HG03354 (cell line): ENCODE measurements around the gene ATP5PB.

ENCODE experiments used
- ATAC-seq: cut with Tn5 transposase; IDR thresholded peaks from one replicate; pipeline ENCODE4 v1.9.1; 2021; ENCODE audit warnings: mild to moderate bottlenecking; ENCODE audit not compliant: unreplicated experiment, poor library complexity, severe bottlenecking

ATP5PB gene, protein sequence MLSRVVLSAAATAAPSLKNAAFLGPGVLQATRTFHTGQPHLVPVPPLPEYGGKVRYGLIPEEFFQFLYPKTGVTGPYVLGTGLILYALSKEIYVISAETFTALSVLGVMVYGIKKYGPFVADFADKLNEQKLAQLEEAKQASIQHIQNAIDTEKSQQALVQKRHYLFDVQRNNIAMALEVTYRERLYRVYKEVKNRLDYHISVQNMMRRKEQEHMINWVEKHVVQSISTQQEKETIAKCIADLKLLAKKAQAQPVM

DNA sequence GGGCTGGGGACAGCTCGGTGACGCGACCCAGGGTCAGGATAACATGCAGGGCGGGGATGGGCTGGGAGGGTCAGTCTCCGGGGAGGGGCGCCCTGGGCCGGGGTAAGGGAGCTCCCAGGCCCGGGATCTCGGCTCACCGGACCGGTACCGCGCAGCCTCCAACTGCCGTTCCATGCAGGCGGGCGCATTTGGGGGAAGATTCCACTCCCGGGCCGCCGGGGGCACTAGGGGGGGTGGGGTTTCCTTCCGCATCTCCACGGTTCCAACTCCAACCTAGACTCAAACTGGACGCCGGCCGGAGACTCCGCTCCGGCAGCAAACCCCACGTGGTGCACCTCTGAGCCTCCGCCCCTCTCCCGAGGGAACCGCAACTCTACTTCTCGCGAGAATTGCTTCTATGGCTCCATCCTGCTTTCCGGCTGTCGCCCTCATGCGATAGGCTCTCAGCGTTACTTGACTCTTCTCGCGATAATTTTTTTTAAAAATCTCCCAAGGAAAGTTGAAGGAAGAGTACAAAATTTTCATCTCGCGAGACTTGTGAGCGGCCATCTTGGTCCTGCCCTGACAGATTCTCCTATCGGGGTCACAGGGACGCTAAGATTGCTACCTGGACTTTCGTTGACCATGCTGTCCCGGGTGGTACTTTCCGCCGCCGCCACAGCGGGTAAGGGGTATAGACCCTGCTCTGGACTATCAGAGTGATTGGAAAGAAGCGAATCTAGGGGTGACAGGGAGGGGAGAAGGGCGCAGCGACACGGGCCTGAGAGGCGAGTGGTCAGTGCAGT lies at the start of gene ATP5PB, which contains the start of gene WDR77:
TSS of gene ATP5PB (plus strand) at position 547 of the 785 bp plus-strand sequence. CDS start at position 625, 78 bp downstream.
TSS of gene WDR77 (minus strand) at position 339 of the 785 bp plus-strand sequence. CDS start at position 252, 87 bp downstream.
- peak; percentile 95 for ATAC-seq

DNA sequence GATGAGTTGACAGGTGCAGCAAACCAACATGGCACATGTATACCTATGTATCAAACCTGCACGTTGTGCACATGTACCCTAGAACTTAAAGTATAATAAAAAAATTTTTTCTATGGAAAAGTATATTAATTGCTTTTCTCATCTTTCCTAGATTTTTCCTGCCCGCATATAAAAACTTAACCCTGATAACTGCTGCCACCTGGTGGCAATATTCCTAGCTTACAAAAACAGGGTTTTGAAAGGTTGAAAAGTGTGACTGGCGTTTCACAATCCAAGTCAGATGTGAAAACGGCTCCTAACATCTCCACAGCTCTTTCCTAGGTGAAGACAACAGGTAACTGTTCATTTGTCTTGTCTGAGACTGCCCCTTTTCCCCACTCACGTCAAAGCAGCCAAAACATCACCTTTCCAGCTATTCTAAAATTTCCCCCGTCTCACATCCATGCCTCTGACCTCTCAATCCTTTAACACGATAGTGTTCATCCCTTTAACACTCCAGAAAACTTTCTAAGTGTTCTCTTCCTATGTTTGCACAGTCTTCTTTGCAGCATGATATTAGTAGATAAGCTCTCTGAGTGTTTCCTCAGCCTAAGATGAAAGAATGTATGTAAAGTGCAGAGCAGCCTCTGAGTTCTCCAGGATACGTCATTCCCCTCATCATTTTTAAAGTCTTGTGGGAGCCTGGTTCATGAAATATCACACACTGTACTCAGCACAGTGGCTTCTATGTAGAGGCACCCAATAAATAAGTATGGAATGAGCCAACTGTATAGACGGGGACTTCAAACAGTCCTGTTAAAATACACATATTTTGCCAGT lies 49.3 kb upstream of the ATP5PB start:
- no peak for ATAC-seq

DNA sequence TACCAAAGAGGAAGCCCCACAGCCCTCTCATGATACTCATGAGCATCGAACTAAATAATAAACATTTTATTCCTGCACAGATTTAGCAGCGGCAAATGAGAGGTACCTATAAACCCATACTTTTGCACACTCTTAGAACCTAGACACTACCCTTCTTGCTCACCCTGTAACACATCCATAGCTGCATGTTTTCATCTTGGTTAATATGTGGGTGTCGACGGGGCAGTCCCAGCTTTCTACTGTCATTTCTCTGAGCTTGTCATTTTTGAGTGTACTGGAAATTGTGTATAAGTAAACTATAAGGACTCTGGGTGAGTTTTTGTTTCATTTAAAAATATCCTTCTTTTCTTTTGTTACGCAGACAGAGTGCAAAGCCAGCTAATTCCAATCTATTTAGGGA lies 47.2 kb upstream of the ATP5PB start:
- ATAC-seq: no peak

DNA sequence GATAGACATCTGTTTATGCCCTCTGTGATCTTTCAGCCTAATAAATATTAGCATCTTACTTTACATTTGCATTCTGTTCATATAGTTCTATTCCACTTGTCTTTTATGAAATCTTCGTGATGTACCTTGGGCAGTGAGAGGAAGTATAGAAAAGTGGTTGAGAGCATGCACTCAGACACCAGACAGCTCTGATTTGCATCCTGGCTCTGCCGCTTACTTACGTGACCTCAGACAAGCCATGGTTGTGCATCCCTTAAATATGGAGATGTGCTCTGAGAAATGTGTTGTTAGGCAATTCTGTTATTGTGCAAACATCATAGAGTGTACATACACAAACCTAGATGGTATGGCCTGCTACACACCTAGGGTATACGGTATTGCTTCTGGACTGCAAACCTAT lies 44.7 kb upstream of the ATP5PB start:
- no peak for ATAC-seq

DNA sequence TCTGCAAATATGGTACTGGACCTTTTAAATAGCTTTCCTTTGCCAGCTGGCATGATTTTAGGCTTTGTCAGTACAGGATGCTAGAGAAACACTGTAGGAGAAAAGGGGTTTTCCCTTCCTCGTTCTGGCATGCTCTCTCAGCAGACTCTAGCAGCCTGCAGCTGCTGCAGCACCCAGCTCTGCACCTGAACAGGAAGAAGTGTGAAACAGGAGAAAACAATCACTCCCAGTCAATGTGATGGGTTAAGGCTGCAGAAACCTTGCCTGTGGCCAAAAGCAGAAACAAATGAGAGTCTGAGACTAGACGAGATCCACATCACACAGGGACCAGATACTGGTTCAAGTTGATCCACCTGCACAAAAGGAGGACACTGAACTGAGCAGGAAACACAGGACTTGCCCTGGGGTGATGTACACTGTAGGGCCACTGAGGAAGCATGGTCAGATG lies 42.9 kb upstream of the ATP5PB start:
- peak; percentile 96 for ATAC-seq

DNA sequence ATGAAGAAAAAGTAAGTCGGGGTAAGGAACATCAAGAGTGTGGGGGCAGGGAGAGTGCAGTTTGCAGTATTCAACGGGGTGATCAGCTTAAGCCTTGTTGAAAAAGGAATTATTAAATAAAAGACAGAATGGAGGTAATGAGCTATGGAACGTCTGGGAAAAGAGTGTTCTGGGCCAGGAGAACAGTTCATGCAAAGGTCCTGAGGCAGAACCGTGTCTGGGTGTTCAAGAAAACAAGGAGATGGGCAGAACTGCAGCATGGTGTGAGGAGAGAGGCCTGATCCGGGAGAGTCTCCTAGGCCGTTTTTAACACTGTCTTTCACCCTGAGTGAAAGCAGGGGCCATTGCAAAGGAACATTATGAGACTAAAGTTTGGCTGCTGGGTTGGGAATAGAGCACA lies 42.0 kb upstream of the ATP5PB start:
- no peak for ATAC-seq

DNA sequence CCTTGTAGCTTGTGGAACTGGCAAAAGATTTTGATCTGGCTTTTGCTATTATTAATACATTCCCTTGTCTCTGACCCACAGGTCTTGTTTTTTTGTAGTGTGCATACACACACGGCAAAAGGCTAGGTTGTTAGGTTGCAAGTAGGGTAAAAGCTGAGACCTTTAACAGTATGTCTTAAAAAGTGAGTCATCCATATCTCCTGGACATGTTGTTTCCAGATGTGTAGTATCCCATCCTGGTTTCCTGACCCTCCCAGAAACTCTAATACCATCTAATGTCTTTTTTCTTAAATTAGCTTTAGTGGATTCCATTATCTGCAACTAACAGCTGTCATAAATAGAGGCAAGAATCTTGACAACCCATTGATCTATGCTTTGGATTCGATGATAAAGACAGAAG lies 36.4 kb upstream of the ATP5PB start:
- ATAC-seq: no peak

DNA sequence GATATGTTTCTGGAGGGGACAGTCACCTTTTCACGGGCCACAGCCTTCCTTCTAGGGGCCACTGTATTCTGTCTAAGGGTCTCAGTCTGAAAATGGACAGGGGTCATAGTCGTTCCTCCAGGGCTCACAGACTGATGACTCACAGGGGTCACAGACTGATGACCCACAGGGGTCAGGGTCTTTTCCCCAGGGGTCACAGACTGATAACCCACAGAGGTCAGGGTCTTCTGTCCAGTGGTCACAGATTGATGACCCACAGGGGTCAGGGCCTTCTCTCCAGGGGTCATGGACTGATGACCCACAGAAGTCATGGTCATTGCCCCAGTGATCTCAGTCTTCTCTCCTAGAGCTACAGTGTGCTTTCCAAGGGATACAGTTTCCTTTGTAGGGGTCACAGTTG lies 34.5 kb upstream of the ATP5PB start:
- no peak for ATAC-seq

DNA sequence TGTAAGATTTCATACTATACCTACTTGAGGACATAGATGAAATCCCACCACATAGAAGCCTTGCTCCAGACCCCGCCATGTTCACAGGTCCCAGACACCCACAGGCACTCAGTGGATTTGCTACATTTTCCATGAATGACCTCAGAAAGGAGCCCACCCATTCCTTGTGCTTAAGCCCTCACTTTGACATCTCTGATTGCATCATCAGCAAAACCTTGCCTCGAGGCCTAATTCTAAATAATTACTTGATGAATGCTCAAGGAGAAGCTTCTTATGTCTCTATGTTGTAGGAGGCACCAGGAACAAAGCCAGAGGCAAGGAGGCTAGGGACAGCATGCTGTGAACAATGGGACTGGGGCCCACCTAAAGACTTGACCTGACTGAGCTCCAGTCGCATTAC lies 33.8 kb upstream of the ATP5PB start:
- ATAC-seq: no peak

DNA sequence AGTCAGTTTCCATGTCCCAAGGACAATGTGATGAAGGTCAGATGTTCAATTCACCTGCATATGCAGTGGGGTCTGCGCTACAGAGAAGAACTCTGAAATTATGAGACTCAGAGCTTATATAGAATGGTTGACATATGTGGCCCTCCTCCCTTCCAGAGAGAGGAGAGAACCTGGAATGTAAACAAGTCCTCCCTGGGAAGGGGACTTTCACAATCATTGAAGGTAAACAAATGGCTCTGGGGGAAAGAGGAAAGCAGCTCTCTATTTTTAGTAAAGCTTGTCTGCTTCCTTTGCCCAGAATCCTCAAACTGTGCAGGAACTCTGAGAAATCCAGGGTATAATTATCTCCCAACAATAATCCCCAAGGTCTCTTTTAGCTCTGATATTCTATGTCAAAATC lies 31.5 kb upstream of the ATP5PB start:
- ATAC-seq: no peak

DNA sequence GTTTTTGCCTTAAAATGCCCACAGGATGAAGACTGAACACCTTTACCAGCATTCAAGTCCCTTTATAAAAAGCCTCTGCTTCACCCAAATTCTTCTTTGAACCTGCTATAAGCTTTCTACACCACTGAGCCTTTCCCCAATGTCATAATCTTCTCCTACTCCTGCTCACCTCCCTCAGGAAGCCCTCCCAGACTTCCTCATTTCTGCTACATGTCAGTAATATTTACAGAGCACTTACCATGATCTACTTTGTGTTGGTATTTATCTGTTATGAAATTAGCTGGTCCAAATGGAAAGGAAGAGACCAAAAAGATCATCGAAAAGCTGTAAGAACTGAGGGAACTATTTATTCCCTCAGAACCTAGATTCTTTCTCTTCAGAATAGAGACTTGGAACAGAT lies 30.2 kb upstream of the ATP5PB start:
- no peak for ATAC-seq

DNA sequence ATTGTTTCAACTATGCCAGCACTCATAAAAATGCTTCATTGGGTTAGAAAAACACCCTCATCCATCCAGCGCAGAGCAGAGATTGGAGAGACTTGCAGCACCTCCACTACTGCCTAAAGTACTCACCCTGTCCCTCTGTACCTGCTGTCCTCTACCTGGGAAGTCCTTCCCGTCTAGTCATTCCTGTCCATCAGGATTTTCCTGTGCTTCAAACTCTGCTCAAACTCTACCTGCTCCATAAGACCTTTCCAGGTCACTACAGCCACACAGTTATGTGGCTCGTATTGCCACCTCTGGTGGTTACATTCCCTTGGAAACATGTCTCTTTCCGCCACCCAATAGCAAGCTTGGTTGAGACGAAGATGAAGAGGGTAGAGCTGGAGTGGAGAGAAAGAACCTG lies 28.9 kb upstream of the ATP5PB start:
- ATAC-seq: no peak

DNA sequence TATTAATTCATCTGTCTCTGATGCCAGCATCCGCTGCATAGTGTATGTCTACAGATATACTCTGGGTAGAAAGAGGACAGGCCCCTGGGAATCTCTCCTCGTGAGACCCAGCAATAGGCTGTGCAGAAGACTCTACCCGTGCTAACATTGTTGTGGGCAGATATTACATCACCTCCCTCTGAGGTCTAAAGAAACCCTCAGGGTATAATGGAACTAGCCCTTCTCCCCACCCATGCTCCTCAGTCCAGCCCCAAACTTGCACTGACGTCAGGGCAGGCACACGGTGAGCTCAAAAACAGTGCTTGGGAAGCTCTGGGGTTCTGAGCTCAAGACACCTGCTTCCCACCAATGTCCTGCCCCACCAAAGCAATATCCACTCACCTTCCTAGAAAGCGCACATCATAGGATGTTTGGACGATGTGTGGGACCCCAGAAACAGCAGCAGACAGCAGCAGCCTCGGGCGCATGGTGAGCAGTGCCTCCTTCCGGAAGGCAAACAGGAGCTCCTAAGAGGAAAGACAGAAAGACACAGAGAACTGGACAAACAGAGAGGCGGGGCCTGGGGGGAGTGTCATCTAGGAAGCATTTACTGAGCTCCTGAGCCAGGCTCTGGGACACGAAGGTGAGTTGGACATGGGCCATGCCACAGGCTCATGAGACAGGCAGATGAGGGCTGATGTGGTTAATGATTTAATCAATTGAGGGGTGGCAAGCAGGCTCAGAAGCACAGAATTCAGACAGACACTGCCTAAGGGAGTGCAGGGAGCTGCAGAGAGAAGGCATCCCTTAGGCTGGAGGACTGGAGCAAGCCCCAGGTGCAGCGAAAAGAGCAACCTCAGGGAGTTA lies 26.5 kb upstream of the ATP5PB start:
- no peak for ATAC-seq

DNA sequence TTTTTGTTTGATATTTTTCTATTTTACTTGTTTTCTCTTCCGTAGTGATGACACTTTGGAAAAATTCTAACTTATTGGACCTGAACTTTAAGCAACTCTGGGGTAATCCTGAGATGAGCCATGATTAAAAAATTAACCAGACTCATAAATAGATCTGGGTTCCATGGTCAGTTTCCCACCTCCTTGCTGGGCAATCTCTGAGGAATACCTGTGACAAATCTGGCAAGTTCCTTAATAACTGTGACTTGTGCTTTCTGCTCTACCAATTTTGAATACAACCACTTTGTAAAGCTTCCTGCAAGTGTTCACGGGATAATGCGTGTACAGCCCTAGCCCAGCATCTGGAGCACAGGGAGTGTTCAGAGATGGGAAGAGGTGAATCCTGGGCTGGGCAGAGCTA lies 25.0 kb upstream of the ATP5PB start:
- ATAC-seq: no peak

DNA sequence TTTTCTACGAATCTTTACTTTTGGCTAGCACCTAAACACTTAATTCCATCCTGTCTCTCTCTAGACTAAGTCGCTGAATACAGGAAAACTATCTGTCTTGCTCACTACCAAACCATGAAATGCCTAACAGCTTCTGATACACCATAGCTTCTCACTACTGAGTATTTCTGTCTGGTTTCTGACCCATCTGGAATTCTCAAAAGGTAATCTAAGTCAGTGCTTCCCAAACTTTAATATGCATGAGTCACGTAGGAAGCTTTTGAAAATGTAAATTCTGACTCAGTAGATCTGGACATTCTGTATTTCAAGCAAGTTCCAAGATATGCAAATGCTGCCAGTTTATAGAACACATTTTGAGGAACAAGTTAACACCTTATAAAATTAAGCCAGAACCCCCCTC lies 12.5 kb upstream of the ATP5PB start:
- ATAC-seq: no peak

DNA sequence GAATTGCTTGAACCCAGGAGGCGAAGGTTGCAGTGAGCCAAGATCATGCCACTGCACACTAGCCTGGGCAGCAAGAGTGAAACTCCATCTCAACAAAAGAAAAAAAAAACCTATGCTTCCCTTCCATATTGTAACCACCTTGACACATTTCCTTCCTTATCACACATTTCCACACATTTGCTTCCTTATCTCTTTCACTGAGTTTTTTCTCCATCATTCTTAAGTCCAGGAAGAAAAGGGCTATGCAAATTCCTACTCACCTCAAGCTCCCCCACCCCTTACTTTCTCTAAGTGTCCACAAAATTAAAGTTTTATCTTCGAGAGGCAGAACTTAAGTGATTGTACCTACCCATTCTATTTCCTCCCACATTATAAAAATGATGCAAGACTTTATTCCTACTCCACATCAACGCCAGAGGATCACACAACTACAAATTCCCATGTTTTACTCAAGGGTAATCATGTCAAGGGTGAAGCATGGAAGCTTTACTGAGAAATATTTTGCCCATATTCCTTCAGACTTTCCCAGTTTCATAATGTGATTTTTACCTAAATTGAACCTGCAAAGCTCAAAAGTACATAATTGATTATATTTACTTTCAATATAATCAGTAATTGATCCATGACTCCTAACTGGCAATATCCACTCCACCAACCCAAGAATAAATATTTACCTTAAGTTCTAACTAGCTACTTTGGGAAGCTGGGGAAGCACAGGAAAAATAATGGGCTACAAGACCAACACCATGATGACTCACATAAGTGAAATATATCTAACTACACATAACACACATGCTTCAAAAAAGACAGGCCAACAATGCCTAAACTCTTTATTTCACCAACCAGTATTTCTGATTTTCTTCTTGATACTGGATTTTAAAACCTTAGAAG lies 9.6 kb upstream of the ATP5PB start:
- no peak for ATAC-seq

DNA sequence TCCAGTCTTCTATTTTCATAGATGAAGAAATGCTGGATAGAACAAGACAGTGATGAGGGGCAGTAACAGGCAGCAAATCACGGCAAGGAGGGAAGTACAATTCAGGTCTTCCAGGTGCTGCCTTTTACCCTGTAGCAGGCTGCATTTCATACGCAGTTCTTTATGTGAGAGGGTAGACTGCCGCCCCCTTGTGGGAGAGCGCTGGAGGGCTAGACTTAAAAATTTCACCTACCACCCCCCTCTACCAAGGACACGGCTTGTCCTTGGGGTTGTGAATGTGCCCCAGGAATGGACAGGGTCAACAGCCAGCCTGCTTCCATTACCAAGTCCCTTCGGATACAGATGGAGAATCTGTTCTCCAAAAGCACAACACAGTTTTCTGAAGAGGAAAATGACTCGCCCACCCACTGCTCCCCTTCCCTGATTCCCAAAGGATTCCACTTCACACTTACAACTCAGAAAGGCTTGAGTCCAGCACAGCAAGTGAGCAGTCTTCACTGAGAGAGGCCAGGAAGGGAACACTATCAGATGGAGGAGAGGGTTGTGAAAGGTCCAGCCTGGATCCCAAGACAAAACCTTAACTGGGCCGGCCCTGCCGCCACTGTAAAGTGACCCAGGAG lies 7.6 kb upstream of the ATP5PB start:
- no peak for ATAC-seq

DNA sequence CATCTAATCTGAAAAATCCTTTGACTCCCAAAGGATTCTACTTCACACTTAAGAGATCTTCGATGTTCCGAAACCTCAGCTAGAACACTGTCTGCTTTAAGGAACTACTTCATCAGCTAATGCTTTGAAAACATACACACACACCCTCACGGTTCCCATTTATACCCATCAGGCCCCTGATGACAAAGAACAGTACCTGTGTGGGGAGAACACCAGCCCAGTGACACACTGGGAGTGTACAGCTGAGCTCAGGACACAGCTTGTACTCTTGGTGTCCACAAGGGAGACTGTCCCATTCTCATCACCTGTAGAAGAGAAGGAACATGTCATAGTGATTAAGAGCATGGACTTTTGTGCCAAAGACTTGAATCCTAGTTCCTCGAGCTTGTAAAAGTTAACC lies 6.8 kb upstream of the ATP5PB start:
- ATAC-seq: no peak
